Activated B cell treated with CpG ODN at 0.5 μM for 24 hours (primary cell): Measurements from ENCODE around the gene CYREN. TPM values are rescaled to one million over a fixed set of nuclear protein-coding genes. Genes with fewer than 3 reads are reported as not detected.

Experiments used
- ATAC-seq: fragments of 200-7000 bp; cut with Tn5 transposase; one replicate; pipeline ENCODE4 v1.10.0; 2021; ENCODE audit warnings: low read depth, mild to moderate bottlenecking, moderate library complexity
- CTCF ChIA-PET: fragments of 350-600 bp; sonication (Branson Sonifier 250); formaldehyde crosslinking; loops from one replicate; lab custom pipeline; 2021; ENCODE audit warnings: antibody characterized with exemption; lab: Charles Lee
- POLR2A ChIA-PET: fragments of 350-600 bp; sonication (Branson Sonifier 250); formaldehyde crosslinking; loops from one replicate; lab custom pipeline; 2021; ENCODE audit warnings: antibody characterized with exemption; lab: Charles Lee
- DNase-seq: peaks from one replicate; pipeline ENCODE4 v3.0.0; 2022
- H3K27ac Mint-ChIP-seq: one replicate; pipeline ENCODE4 v1.8.0; 2020; ENCODE audit warnings: mixed read lengths
- H3K27me3 Mint-ChIP-seq: one replicate; pipeline ENCODE4 v1.8.0; 2021; ENCODE audit warnings: mixed read lengths
- H3K36me3 Mint-ChIP-seq: one replicate; pipeline ENCODE4 v1.8.0; 2021; ENCODE audit warnings: low read depth, mixed read lengths
- H3K4me1 Mint-ChIP-seq: one replicate; pipeline ENCODE4 v1.8.0; 2021; ENCODE audit warnings: mixed read lengths
- H3K4me3 Mint-ChIP-seq: one replicate; pipeline ENCODE4 v1.8.0; 2020; ENCODE audit warnings: mild to moderate bottlenecking, mixed read lengths
- H3K9me3 Mint-ChIP-seq: one replicate; pipeline ENCODE4 v1.8.0; 2020; ENCODE audit warnings: mixed read lengths
- intact Hi-C: fragments of 100-400 bp; cut with micrococcal nuclease; formaldehyde crosslinking; loops from one replicate; pipeline ENCODE4 v1.15.1; 2024
- total RNA-seq: library from RNA; stranded (reverse); gene quantifications from 2 replicates; pipeline ENCODE4 v1.2.3, GENCODE V29; 2022
- TF ChIP-seq, protein P1 (sequence below): fragments of 200-600 bp; IDR thresholded peaks from one replicate; pipeline ENCODE4 v1.8.0; 2022; ENCODE audit warnings: antibody characterized with exemption, mild to moderate bottlenecking

Gene CYREN
- total RNA-seq, 1 donor from 2014 or later = 79.3 TPM

DNA sequence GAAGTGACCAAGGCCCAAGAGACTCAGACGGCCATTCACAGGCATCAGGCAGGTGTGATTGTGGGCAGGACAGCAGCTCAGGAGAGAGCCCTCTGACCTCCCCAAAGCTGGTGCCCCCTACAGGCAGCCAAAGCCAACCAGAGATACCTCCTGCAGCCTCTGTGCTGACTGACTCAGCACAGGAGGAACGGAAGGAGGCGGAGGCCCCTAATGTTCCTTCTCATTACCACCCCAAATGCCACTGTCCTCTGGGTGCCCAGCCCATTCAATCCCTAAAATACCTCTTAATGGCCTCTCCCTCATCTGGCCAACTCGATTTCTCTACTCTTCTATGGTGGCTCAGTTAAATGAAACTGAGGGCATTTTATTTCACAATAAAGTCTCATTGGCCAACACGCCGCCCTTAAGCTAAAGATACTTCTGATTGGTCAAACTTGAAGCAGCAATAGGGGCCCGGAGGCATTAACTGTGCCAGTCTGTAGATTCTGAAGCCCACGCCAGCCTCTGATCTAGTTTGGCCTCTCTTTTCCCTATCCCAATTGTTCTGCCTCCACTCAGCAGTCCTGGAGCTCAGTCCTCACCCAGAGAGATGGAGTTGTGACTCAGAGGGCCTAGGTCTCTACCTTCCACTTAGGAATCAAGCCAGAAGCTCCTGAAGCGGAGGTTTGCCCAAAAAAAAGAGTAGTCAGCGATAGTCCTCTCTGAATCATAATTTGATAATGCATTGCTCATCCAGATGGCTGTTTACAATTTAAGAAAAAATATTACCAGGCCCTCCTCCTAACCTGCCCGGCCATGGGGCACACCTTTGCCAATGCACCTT lies 1.2 kb downstream of the CYREN start:
- ChIA-PET CTCF (interaction anchor here (0.6 to 3.6 kb wide), 14 partner anchors 9 to 393 kb away, joined by 3 to 51 read pairs (median 5); partner anchors contain the start of genes AGBL3 and TMEM140), POLR2A (interaction anchor here (0.7 to 6.0 kb wide), 12 partner anchors 10 to 737 kb away, joined by 3 to 125 read pairs (median 17); partner anchors contain the start of genes AGBL3, TMEM140 and WDR91)
- TF ChIP-seq, protein P1, sequence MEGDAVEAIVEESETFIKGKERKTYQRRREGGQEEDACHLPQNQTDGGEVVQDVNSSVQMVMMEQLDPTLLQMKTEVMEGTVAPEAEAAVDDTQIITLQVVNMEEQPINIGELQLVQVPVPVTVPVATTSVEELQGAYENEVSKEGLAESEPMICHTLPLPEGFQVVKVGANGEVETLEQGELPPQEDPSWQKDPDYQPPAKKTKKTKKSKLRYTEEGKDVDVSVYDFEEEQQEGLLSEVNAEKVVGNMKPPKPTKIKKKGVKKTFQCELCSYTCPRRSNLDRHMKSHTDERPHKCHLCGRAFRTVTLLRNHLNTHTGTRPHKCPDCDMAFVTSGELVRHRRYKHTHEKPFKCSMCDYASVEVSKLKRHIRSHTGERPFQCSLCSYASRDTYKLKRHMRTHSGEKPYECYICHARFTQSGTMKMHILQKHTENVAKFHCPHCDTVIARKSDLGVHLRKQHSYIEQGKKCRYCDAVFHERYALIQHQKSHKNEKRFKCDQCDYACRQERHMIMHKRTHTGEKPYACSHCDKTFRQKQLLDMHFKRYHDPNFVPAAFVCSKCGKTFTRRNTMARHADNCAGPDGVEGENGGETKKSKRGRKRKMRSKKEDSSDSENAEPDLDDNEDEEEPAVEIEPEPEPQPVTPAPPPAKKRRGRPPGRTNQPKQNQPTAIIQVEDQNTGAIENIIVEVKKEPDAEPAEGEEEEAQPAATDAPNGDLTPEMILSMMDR = no peak
- Mint-ChIP-seq H3K4me1 (peaks cover 60% of the 10 kb centered on the region), H3K9me3 (no peaks in the 10 kb centered on the region), H3K36me3 (peaks cover 53% of the 10 kb centered on the region), H3K27me3 (no peaks in the 10 kb centered on the region), H3K27ac (peak overlapping the region; percentile 95), H3K4me3 (peak overlapping the region; percentile 92)
- DNase-seq = no peak
- ATAC-seq = peak; percentile 12
- intact Hi-C loops = no loop called here

- TF ChIP-seq, protein P1 = no peak
- Mint-ChIP-seq H3K27ac (peak overlapping the region; percentile 95), H3K9me3 (no peaks in the 10 kb centered on the region), H3K36me3 (peaks cover 59% of the 10 kb centered on the region), H3K4me3 (peak overlapping the region; percentile 92), H3K27me3 (no peaks in the 10 kb centered on the region), H3K4me1 (peaks cover 62% of the 10 kb centered on the region)
- ChIA-PET CTCF (interaction anchor here (0.8 to 3.6 kb wide), 9 partner anchors 9 to 393 kb away, joined by 3 to 51 read pairs (median 5); partner anchors contain the start of genes AGBL3 and TMEM140), POLR2A (interaction anchor here (0.7 to 6.0 kb wide), 8 partner anchors 9 to 736 kb away, joined by 3 to 125 read pairs (median 57); partner anchors contain the start of genes AGBL3, TMEM140 and WDR91)
- DNase-seq (no peak), ATAC-seq (no peak)
- intact Hi-C loops = no loop called here
Measured at GRCh38 chr7:135168489-135169140, 1.9 kb downstream of the CYREN start.

GRCh38 chr7:135168001-135168400 lies 2.5 kb downstream of the CYREN start:
- Mint-ChIP-seq H3K27me3 (no peaks in the 10 kb centered on the region), H3K9me3 (no peaks in the 10 kb centered on the region), H3K4me1 (peaks cover 62% of the 10 kb centered on the region), H3K27ac (peak overlapping the region; percentile 95), H3K4me3 (peak overlapping the region; percentile 92), H3K36me3 (peaks cover 60% of the 10 kb centered on the region)
- DNase-seq (no peak), ATAC-seq (no peak)
- intact Hi-C loops = no loop called here
- CTCF ChIA-PET = interaction anchor here (3.6 kb wide), 1 partner anchor 8 kb away, joined by 36 read pairs; no protein-coding TSS in a partner anchor
- TF ChIP-seq, protein P1 = no peak
- POLR2A ChIA-PET = interaction anchor here (4.4 to 6.0 kb wide), 4 partner anchors 8 to 181 kb away, joined by 68 to 125 read pairs (median 100); partner anchors contain the start of genes AGBL3 and TMEM140

GRCh38 chr7:135167365-135167917 lies 3.1 kb downstream of the CYREN start:
- CTCF ChIA-PET = no interaction called here
- peaks cover 66% of the 10 kb centered on the region for H3K36me3 Mint-ChIP-seq

More at GRCh38 chr7:135167365-135167917, 3.1 kb downstream of the CYREN start:
- Mint-ChIP-seq H3K27me3 (no peaks in the 10 kb centered on the region), H3K4me3 (peak overlapping the region; percentile 40), H3K9me3 (peaks cover 3% of the 10 kb centered on the region), H3K27ac (peak overlapping the region; percentile 53), H3K4me1 (peaks cover 63% of the 10 kb centered on the region)
- ATAC-seq (no peak), DNase-seq (no peak)
- POLR2A ChIA-PET = interaction anchor here (5.5 to 6.0 kb wide), 2 partner anchors 18 to 20 kb away, joined by 111 to 125 read pairs; partner anchors contain the start of gene TMEM140
- TF ChIP-seq, protein P1 = no peak
- intact Hi-C loops = no loop called here
